BJ (cell line): Measurements from ENCODE around the gene RDH5. TPM values are rescaled to one million over a fixed set of nuclear protein-coding genes. Genes with fewer than 3 reads are reported as not detected.

ENCODE experiments used
- CTCF ChIA-PET: fragments of 350-600 bp; formaldehyde crosslinking; extraction: SDS; loops from one replicate; lab custom pipeline; 2021; ENCODE audit warnings: antibody characterized with exemption, inconsistent platforms; lab: Yijun Ruan, JAX
- POLR2A ChIA-PET: fragments of 300-600 bp; sonication (Branson Sonifier 250); formaldehyde crosslinking; extraction: SDS; loops from one replicate; lab custom pipeline; 2021; ENCODE audit warnings: antibody characterized with exemption; lab: Charles Lee
- DNase-seq: peaks from one replicate; pipeline ENCODE4 v3.0.0-alpha.2; 2011; ENCODE audit warnings: low read depth
- H3K27me3 ChIP-seq: 2 replicates; pipeline ENCODE4 v1.6.0; 2011; ENCODE audit warnings: low read length; ENCODE audit not compliant: control insufficient read depth, insufficient read depth
- H3K36me3 ChIP-seq: 2 replicates; pipeline ENCODE4 v1.5.1; 2011; ENCODE audit warnings: low read length; ENCODE audit not compliant: control insufficient read depth, insufficient read depth
- H3K4me3 ChIP-seq: 2 replicates; pipeline ENCODE4 v1.5.1; 2011; ENCODE audit warnings: low read depth, mild to moderate bottlenecking, control low read depth, low read length
- CTCF ChIP-seq: IDR thresholded peaks from 2 replicates; pipeline ENCODE4 v1.5.1; 2011; ENCODE audit warnings: low read depth, mild to moderate bottlenecking, control low read depth, inconsistent platforms, low read length, moderate library complexity; ENCODE audit not compliant: insufficient read depth
- polyA plus RNA-seq: library from polyadenylated mRNA; depleted of rRNA; stranded (reverse); fragments of >200 nt; gene quantifications from 2 replicates; pipeline ENCODE4 v1.2.3, GENCODE V29; 2011; rRNA removed
- small RNA-seq: library from RNA; depleted of rRNA; stranded (forward); fragments of <200 nt; gene quantifications from one replicate; pipeline ENCODE3, GENCODE V24; 2012; ENCODE audit warnings: low replicate concordance, low read depth; ENCODE audit not compliant: insufficient read length

RDH5 gene
- polyA plus RNA-seq, 1 experiment, result 6.2 TPM

GRCh38 chr12:55760663-55761062 lies 40.5 kb downstream of the RDH5 start:
- peaks cover 8% of the 10 kb centered on the region for H3K36me3 ChIP-seq
- H3K4me3 ChIP-seq, result no peak overlapping the region
- POLR2A ChIA-PET, result no interaction called here
- no peak for DNase-seq
- CTCF ChIA-PET, result interaction anchor here (1.2 to 1.6 kb wide), 3 partner anchors 13 to 179 kb away, joined by 3 to 4 read pairs (median 3); no protein-coding TSS in a partner anchor
- H3K27me3 ChIP-seq, result no peaks in the 10 kb centered on the region
- TF ChIP-seq CTCF, result no peak

- Histone ChIP-seq H3K4me3 (no peak overlapping the region), H3K36me3 (peaks cover 7% of the 10 kb centered on the region; the same call in 1 of the 2 replicates), H3K27me3 (no peaks in the 10 kb centered on the region)
- ChIA-PET POLR2A (no interaction called here), CTCF (interaction anchor here (2.3 kb wide), 1 partner anchor 24 kb away, joined by 8 read pairs; no protein-coding TSS in a partner anchor)
- no peak for DNase-seq
- no peak for TF ChIP-seq CTCF
These were observed 42.5 kb downstream of the RDH5 start for GRCh38 chr12:55762646-55763045.

- H3K27me3 ChIP-seq, result no peaks in the 10 kb centered on the region
- DNase-seq, result no peak
- ChIA-PET CTCF (interaction anchor here (1.0 to 1.5 kb wide), 2 partner anchors 14 to 29 kb away, joined by 3 to 5 read pairs; no protein-coding TSS in a partner anchor), POLR2A (no interaction called here)
- no peak overlapping the region for H3K4me3 ChIP-seq
- no peak for TF ChIP-seq CTCF
- peaks cover 3% of the 10 kb centered on the region; the same call in 1 of the 2 replicates for H3K36me3 ChIP-seq
These were observed 45.6 kb downstream of the RDH5 start for GRCh38 chr12:55765736-55766290.

- ChIA-PET CTCF (no interaction called here), POLR2A (no interaction called here)
- Histone ChIP-seq H3K4me3 (no peak overlapping the region), H3K36me3 (peaks cover 3% of the 10 kb centered on the region; the same call in 1 of the 2 replicates), H3K27me3 (no peaks in the 10 kb centered on the region)
- TF ChIP-seq CTCF, result no peak
- no peak for DNase-seq
These were observed 47.0 kb downstream of the RDH5 start for GRCh38 chr12:55767156-55767555.

GRCh38 chr12:55771736-55772135 lies 51.5 kb downstream of the RDH5 start:
- no peak for DNase-seq
- peaks cover 5% of the 10 kb centered on the region; the same call in 1 of the 2 replicates for H3K36me3 ChIP-seq

More at GRCh38 chr12:55771736-55772135, 51.5 kb downstream of the RDH5 start:
- Histone ChIP-seq H3K27me3 (no peaks in the 10 kb centered on the region), H3K4me3 (no peak overlapping the region)
- ChIA-PET POLR2A (interaction anchor here (0.6 kb wide), 1 partner anchor 10 kb away, joined by 3 read pairs; no protein-coding TSS in a partner anchor), CTCF (no interaction called here)
- TF ChIP-seq CTCF, result no peak

Small RNA genes lying within 50 kb of the gene (small RNA-seq; reads per million reads assigned to genes)
- gene AC009779.1, result not detected
- not detected for gene RF00017

Other genes with a start within 250 kb of the RDH5 start
- gene OR6C68, start 228.0 kb upstream of the RDH5 start, polyA plus RNA-seq, result not detected in 2 replicates
- gene OR6C4, start 170.8 kb upstream of the RDH5 start, polyA plus RNA-seq, result not detected in 2 replicates
- not detected in 2 replicates for gene OR2AP1, start 147.9 kb upstream of the RDH5 start, polyA plus RNA-seq
- gene OR10P1, start 83.5 kb upstream of the RDH5 start, polyA plus RNA-seq, result not detected in 2 replicates
- 9.4 and 11.6 TPM in 2 replicates for gene ITGA7, start 12.5 kb upstream of the RDH5 start, polyA plus RNA-seq
- 147 and 172 TPM in 2 replicates for gene BLOC1S1, start 4.3 kb upstream of the RDH5 start, polyA plus RNA-seq
- gene CD63, start 8.6 kb downstream of the RDH5 start, polyA plus RNA-seq, result 974 and 1,937 TPM in 2 replicates
- 2.9 and 3.8 TPM in 2 replicates for gene GDF11, start 22.7 kb downstream of the RDH5 start, polyA plus RNA-seq
- gene SARNP, start 97.3 kb downstream of the RDH5 start, polyA plus RNA-seq, result 52.1 and 102 TPM in 2 replicates
- gene ORMDL2, start 97.6 kb downstream of the RDH5 start, polyA plus RNA-seq, result 47.4 and 63.9 TPM in 2 replicates
- 6.4 and 8.4 TPM in 2 replicates for gene DNAJC14, start 109.2 kb downstream of the RDH5 start, polyA plus RNA-seq
- 34.2 and 40.7 TPM in 2 replicates for gene MMP19, start 122.5 kb downstream of the RDH5 start, polyA plus RNA-seq
- 37.1 and 37.8 TPM in 2 replicates for gene PYM1, start 207.5 kb downstream of the RDH5 start, polyA plus RNA-seq
- 53.0 and 56.2 TPM in 2 replicates for gene DGKA, start 210.8 kb downstream of the RDH5 start, polyA plus RNA-seq
- 1.2 and 1.8 TPM in 2 replicates for gene PMEL, start 245.6 kb downstream of the RDH5 start, polyA plus RNA-seq
- 56.6 and 75.2 TPM in 2 replicates for gene CDK2, start 246.4 kb downstream of the RDH5 start, polyA plus RNA-seq